ENCODE data around the gene AGPAT2.

- TF ChIP-seq REST (IDR thresholded peaks at IDR 0.05; ENCODE audit: low read depth, low read length), result no peak
- TF ChIP-seq CTCF (IDR thresholded peaks at IDR 0.05), result no peak
- TF ChIP-seq SIN3A (IDR thresholded peaks at IDR 0.05; ENCODE audit: borderline replicate concordance, low read depth, low read length), result no peak
Observed at GRCh38 chr9:136640171-136641111, 46.8 kb downstream of the AGPAT2 start.
